Activated naive CD8-positive, alpha-beta T cell (primary cell): ENCODE results near the gene DSCAML1.

Experiments used
- H3K27ac Mint-ChIP-seq: one replicate; pipeline ENCODE4 v1.8.0; 2021; ENCODE audit warnings: mixed read lengths
- H3K27me3 Mint-ChIP-seq: one replicate; pipeline ENCODE4 v1.8.0; 2021; ENCODE audit warnings: mixed read lengths
- H3K36me3 Mint-ChIP-seq: one replicate; pipeline ENCODE4 v1.8.0; 2021; ENCODE audit warnings: mixed read lengths
- H3K4me1 Mint-ChIP-seq: one replicate; pipeline ENCODE4 v1.8.0; 2021; ENCODE audit warnings: low read depth, mixed read lengths
- H3K4me3 Mint-ChIP-seq: one replicate; pipeline ENCODE4 v1.8.0; 2021; ENCODE audit warnings: mild to moderate bottlenecking, mixed read lengths
- H3K9me3 Mint-ChIP-seq: one replicate; pipeline ENCODE4 v1.8.0; 2021; ENCODE audit warnings: low read depth, mixed read lengths

The DSCAML1 gene

GRCh38 chr11:117836077-117836960 is 39.3 kb upstream of the DSCAML1 start:
- Mint-ChIP-seq H3K4me3 (no peak overlapping the region), H3K27me3 (no peaks in the 10 kb centered on the region), H3K4me1 (peaks cover 5% of the 10 kb centered on the region), H3K36me3 (no peaks in the 10 kb centered on the region), H3K27ac (no peak overlapping the region), H3K9me3 (no peaks in the 10 kb centered on the region)

GRCh38 chr11:117835576-117835975 is 38.6 kb upstream of the DSCAML1 start:
- H3K4me1 Mint-ChIP-seq, result peaks cover 13% of the 10 kb centered on the region
- no peaks in the 10 kb centered on the region for H3K27me3 Mint-ChIP-seq
- H3K9me3 Mint-ChIP-seq, result no peaks in the 10 kb centered on the region
- no peaks in the 10 kb centered on the region for H3K36me3 Mint-ChIP-seq
- no peak overlapping the region for H3K4me3 Mint-ChIP-seq
- no peak overlapping the region for H3K27ac Mint-ChIP-seq

GRCh38 chr11:117834838-117835443 is 37.9 kb upstream of the DSCAML1 start:
- H3K4me3 Mint-ChIP-seq, result no peak overlapping the region
- no peak overlapping the region for H3K27ac Mint-ChIP-seq
- no peaks in the 10 kb centered on the region for H3K9me3 Mint-ChIP-seq

GRCh38 chr11:117834068-117834810 is 37.2 kb upstream of the DSCAML1 start:
- H3K4me1 Mint-ChIP-seq, result peaks cover 24% of the 10 kb centered on the region
- H3K9me3 Mint-ChIP-seq, result no peaks in the 10 kb centered on the region
- no peaks in the 10 kb centered on the region for H3K27me3 Mint-ChIP-seq
- H3K36me3 Mint-ChIP-seq, result no peaks in the 10 kb centered on the region
- H3K4me3 Mint-ChIP-seq, result no peak overlapping the region
- H3K27ac Mint-ChIP-seq, result peak overlapping the region; percentile 34

More at GRCh38 chr11:117834838-117835443, 37.9 kb upstream of the DSCAML1 start:
- no peaks in the 10 kb centered on the region for H3K36me3 Mint-ChIP-seq
- H3K27me3 Mint-ChIP-seq, result no peaks in the 10 kb centered on the region
- H3K4me1 Mint-ChIP-seq, result peaks cover 18% of the 10 kb centered on the region

GRCh38 chr11:117833401-117833891 is 36.4 kb upstream of the DSCAML1 start:
- H3K4me1 Mint-ChIP-seq, result peaks cover 29% of the 10 kb centered on the region

GRCh38 chr11:117832511-117832910 is 35.5 kb upstream of the DSCAML1 start:
- no peak overlapping the region for H3K4me3 Mint-ChIP-seq
- H3K36me3 Mint-ChIP-seq, result no peaks in the 10 kb centered on the region
- H3K4me1 Mint-ChIP-seq, result peaks cover 37% of the 10 kb centered on the region
- no peak overlapping the region for H3K27ac Mint-ChIP-seq
- H3K27me3 Mint-ChIP-seq, result no peaks in the 10 kb centered on the region
- H3K9me3 Mint-ChIP-seq, result no peaks in the 10 kb centered on the region

More at GRCh38 chr11:117833401-117833891, 36.4 kb upstream of the DSCAML1 start:
- no peaks in the 10 kb centered on the region for H3K36me3 Mint-ChIP-seq
- no peak overlapping the region for H3K4me3 Mint-ChIP-seq
- peak overlapping the region; percentile 34 for H3K27ac Mint-ChIP-seq
- H3K9me3 Mint-ChIP-seq, result no peaks in the 10 kb centered on the region
- H3K27me3 Mint-ChIP-seq, result no peaks in the 10 kb centered on the region

- no peaks in the 10 kb centered on the region for H3K27me3 Mint-ChIP-seq
- H3K4me3 Mint-ChIP-seq, result no peak overlapping the region
- H3K4me1 Mint-ChIP-seq, result peaks cover 41% of the 10 kb centered on the region
- H3K36me3 Mint-ChIP-seq, result no peaks in the 10 kb centered on the region
- H3K27ac Mint-ChIP-seq, result no peak overlapping the region
- no peaks in the 10 kb centered on the region for H3K9me3 Mint-ChIP-seq
Observed at GRCh38 chr11:117831661-117832415, 34.8 kb upstream of the DSCAML1 start.

GRCh38 chr11:117830674-117831351 is 33.8 kb upstream of the DSCAML1 start:
- H3K4me1 Mint-ChIP-seq, result peaks cover 51% of the 10 kb centered on the region
- peak overlapping the region; percentile 63 for H3K4me3 Mint-ChIP-seq
- no peaks in the 10 kb centered on the region for H3K9me3 Mint-ChIP-seq
- H3K27me3 Mint-ChIP-seq, result no peaks in the 10 kb centered on the region
- peak overlapping the region; percentile 22 for H3K27ac Mint-ChIP-seq
- H3K36me3 Mint-ChIP-seq, result no peaks in the 10 kb centered on the region

- peak overlapping the region; percentile 79 for H3K27ac Mint-ChIP-seq
- H3K4me1 Mint-ChIP-seq, result peaks cover 57% of the 10 kb centered on the region
- no peaks in the 10 kb centered on the region for H3K27me3 Mint-ChIP-seq
- H3K9me3 Mint-ChIP-seq, result no peaks in the 10 kb centered on the region
- no peaks in the 10 kb centered on the region for H3K36me3 Mint-ChIP-seq
- H3K4me3 Mint-ChIP-seq, result peak overlapping the region; percentile 40
Observed at GRCh38 chr11:117830072-117830471, 33.1 kb upstream of the DSCAML1 start.

- H3K4me1 Mint-ChIP-seq, result peaks cover 64% of the 10 kb centered on the region
- H3K4me3 Mint-ChIP-seq, result peak overlapping the region; percentile 17
- no peaks in the 10 kb centered on the region for H3K27me3 Mint-ChIP-seq
- H3K27ac Mint-ChIP-seq, result no peak overlapping the region
- no peaks in the 10 kb centered on the region for H3K36me3 Mint-ChIP-seq
- H3K9me3 Mint-ChIP-seq, result no peaks in the 10 kb centered on the region
Observed at GRCh38 chr11:117829369-117829725, 32.3 kb upstream of the DSCAML1 start.

GRCh38 chr11:117828611-117829368 is 31.8 kb upstream of the DSCAML1 start:
- Mint-ChIP-seq H3K9me3 (no peaks in the 10 kb centered on the region), H3K27ac (peak overlapping the region; percentile 54), H3K4me1 (peaks cover 69% of the 10 kb centered on the region), H3K36me3 (no peaks in the 10 kb centered on the region), H3K27me3 (no peaks in the 10 kb centered on the region), H3K4me3 (peak overlapping the region; percentile 67)

- Mint-ChIP-seq H3K4me1 (peaks cover 78% of the 10 kb centered on the region), H3K36me3 (no peaks in the 10 kb centered on the region), H3K27ac (peak overlapping the region; percentile 76), H3K4me3 (peak overlapping the region; percentile 74), H3K27me3 (no peaks in the 10 kb centered on the region), H3K9me3 (no peaks in the 10 kb centered on the region)
Observed at GRCh38 chr11:117827521-117828511, 30.8 kb upstream of the DSCAML1 start.
